ENCODE data around the gene DNER.

DNA sequence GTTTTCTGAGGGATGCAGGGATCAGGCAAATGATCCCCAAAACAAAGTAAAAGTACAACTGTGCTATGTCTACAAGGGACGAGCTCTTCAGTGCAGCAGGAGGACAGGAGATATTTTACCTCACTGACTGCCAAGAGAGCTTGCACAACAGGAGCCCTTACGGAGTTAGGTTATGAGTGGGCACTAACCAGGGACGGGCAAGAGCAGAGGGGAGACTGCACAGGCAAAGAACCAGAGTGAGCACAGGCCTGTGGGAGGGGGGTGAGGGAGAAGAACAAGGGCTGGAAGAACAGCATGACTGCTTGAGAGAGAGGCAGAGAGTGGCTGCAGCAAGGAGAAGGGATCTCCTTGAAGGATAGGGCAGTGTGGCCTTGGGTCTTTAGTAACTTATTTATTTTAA is 342.1 kb downstream of the DNER start:
- TF ChIP-seq, protein P1, sequence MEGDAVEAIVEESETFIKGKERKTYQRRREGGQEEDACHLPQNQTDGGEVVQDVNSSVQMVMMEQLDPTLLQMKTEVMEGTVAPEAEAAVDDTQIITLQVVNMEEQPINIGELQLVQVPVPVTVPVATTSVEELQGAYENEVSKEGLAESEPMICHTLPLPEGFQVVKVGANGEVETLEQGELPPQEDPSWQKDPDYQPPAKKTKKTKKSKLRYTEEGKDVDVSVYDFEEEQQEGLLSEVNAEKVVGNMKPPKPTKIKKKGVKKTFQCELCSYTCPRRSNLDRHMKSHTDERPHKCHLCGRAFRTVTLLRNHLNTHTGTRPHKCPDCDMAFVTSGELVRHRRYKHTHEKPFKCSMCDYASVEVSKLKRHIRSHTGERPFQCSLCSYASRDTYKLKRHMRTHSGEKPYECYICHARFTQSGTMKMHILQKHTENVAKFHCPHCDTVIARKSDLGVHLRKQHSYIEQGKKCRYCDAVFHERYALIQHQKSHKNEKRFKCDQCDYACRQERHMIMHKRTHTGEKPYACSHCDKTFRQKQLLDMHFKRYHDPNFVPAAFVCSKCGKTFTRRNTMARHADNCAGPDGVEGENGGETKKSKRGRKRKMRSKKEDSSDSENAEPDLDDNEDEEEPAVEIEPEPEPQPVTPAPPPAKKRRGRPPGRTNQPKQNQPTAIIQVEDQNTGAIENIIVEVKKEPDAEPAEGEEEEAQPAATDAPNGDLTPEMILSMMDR (IDR thresholded peaks at IDR 0.05): no peak
- no peak for TF ChIP-seq POLR2A (IDR thresholded peaks at IDR 0.05)
